GF-D8 (cell line): Measurements from ENCODE around the gene FAM184B.

Source experiments
- DNase-seq: peaks from one replicate; lab custom pipeline; 2025; lab: John Stamatoyannopoulos, UW

The FAM184B gene

DNA sequence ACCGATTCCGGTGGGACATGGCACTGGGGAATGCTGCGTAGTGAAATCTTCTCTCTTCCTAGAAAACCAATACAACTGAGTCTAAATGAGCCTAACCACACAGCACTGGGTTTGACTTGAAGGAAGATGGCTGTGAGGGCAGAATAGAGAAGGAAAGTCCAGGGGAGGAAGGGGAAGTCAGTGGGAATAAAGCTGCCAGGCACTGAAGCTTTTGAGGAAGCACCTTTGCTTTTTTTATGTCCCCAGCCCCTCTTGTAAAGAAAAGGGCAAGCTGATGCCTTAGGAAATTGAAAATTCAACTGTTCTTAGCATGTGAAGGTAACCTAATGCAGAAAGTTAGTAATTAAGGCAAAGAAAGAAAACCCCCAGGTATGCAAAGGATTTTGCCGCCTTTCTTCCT is 146.4 kb downstream of the FAM184B start:
- no peak for DNase-seq

- DNase-seq = no peak
Observed at GRCh38 chr4:17633600-17633999, 147.8 kb downstream of the FAM184B start.

GRCh38 chr4:17630228-17630627 is 151.2 kb downstream of the FAM184B start:
- DNase-seq = no peak

DNA sequence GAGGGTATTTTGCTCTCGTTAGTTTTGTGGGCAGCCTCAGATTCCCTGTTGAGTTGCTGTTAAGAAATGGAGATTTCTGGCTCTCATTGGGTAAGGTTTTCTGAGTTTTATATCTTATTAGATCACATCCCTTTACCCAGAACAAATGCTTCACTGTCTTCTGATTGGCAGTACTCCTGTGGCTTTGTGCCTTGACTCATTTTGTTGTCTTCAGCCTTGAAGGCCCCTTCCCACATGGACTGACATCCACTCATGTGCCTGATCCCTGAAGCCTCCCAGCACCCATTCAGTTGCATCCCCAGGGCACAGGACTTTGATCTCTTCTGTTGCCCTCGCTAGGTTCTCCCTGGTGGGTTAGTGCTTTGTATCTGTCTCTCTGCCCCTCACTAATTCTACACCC is 156.6 kb downstream of the FAM184B start:
- no peak for DNase-seq

GRCh38 chr4:17623451-17624001 is 157.9 kb downstream of the FAM184B start:
- no peak for DNase-seq

GRCh38 chr4:17619416-17620105 is 161.9 kb downstream of the FAM184B start:
- DNase-seq = no peak

DNA sequence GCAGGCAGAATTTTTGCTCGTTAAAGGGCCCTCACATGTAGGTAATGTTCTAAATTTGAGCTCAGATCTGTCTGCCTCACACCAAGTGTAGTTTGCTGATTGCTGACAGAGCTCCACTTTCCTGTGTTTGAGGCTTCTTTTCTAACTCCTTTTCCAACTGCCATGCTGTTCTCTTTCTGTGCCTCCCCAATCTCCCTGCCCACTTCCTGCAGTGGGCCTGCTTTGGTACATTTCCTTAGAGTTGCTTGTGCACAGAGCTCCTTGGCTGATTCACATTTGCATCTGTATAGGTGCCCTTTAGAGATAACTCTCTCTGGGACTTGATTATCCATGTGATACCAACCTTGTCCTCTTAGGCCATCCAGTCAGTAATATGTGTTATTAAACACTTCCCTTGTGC is 162.5 kb downstream of the FAM184B start:
- no peak for DNase-seq

DNA sequence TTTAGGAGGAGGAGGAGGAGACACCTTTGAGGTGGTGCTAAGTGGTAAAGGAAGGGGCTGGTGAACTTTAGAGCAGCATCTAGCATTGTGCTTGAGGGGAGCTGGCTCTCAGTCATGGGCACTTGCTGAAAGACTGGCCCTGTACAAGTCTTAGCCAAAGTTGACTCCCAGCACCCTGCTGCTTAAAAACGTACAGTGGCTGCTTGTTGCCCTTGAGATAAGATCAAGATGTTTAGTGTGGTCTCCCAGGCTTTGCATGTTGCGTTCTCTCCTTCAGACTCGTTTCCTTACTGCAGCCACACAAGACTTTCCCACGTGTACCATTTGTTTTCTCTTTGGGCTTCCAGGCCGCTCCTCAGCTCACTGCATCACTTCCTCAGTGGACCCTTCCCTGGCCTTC is 165.1 kb downstream of the FAM184B start:
- no peak for DNase-seq

DNA sequence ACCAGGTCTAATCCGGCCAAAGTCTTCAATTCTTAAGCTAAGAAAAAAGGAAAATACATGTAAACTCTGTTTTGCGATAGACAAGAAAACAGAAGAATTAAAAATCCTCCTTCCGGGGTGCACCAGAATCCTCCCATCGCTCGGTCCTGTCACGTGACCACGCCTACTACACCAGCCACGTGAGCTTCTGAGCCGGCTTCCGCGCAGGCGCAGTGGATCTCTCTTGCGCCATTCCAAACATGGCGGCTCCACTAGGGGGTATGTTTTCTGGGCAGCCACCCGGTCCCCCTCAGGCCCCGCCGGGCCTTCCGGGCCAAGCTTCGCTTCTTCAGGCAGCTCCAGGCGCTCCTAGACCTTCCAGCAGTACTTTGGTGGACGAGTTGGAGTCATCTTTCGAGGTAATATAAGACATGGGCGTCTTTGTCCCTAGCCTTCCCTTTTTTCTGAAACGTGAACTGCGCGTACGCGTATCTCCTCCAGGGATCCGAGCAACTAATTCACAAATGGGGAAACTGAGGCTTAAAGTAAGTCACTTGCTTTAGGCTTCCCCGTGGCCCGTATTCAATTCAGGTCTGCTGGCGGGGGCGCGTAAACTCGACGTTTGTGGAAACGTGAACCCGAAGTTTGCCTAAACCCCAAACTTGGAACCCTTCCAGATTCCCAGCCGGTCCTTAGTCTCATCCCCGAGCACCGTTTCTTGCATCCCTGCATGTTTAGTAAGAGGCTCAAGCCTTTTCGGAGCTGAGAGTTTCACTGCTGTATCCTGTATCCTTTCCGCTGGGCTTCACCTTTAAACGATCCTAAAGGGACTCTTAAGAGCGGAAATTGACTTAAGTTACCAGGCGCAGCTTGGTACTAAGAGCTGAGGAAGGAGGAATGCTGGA is 166.8 kb downstream of the FAM184B start, which contains the start of gene MED28:
Gene MED28 (plus strand): TSS at position 226 of the 884 bp plus-strand sequence. CDS start 14 bp downstream, at position 240.
- DNase-seq = peak; percentile 73

GRCh38 chr4:17613761-17614415 is 167.5 kb downstream of the FAM184B start:
- DNase-seq = no peak

- no peak for DNase-seq
Observed at GRCh38 chr4:17605236-17605635, 176.2 kb downstream of the FAM184B start.

- DNase-seq = no peak
Observed at GRCh38 chr4:17599826-17600225, 181.6 kb downstream of the FAM184B start.

GRCh38 chr4:17597517-17597916 is 183.9 kb downstream of the FAM184B start:
- DNase-seq = no peak

DNA sequence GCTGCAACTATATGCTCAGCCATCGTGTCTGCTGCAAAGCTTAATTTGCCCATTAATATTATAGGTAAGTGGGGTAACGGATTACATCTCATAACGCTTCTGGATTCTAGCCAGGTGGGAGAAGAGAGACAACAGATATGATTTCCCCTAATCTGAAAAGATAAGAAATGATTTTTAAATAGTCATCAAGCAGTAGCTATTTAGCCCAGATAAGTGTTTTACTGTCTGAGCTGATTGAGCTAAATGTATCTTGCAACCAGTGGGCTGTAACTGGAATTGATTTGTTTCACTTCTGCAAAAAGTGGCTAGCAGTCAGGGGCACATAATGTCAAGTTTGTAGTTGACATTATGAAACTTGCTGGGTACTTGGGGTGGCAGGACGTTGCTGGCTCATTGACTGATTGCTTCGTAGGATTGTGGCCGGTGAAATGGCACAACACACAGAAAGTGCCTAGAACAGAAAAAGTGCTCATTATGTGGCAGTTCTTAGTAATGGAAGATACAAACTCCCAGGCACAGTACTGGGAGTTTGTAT is 185.9 kb downstream of the FAM184B start:
- DNase-seq = no peak

- DNase-seq = no peak
Observed at GRCh38 chr4:17589355-17589754, 192.1 kb downstream of the FAM184B start.

DNA sequence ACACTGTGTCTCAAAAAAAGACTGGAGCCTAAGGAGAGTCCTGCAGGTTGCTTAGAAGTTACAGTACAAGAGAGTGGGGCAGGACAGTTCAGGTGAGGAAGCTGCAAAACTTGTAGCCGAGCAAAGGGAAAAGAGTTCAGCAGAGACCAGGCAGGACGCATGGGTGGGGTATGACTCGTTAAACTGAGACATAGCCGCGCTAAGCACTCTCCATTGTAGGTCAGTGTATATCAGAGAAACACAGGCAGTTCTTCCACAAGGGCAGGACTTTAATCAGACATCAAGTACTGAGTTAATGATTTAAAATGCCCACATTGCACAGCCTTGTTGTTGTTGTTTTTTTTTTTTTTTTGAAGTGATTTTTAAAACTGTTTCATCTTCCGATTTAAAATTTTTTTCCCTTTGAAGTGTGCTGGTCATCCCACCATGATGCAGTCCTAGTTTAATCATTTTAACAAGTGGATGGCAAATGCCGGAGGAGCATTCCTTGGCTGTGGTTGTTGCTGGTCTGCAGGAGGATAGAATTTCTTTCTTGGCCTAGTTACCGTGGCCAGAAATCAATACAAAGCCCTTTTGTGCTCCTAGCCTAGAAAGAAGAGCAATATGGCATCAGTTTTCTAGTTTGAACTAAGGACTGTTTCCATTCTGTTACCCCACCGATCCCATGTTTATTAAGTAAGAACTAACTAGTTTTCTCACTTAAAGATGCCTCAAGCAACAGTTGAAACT is 194.2 kb downstream of the FAM184B start:
- no peak for DNase-seq

DNA sequence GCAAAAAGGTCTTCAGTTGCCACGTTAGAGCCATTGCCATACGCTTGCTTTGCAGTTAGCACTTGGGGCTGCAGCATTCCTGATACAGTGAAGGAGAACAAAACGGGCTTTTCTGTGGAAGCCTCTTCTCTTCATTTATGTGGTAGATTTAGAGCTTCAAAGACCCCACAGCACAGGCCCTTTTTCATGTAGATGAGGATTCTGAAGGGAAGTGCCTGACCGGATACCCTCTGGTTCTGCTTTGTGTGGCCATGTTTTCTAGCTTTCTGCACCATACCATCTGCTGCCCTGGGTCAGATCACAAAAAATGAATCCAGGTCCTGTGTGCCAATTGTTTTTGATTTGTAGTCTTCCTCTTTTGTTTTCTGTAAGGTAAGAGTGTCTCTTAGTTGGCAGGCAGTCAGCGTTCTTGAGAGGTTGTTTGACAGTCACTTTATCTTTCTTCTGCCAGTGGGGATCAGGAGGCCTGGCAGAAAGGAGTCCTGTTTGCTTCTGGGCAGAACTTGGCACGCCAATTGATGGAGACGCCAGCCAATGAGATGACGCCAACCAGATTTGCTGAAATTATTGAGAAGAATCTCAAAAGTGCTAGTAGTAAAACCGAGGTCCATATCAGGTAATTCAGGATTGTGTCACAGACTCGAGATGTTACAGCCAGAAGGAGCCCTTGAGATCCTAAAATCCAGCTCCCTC is 196.8 kb downstream of the FAM184B start:
- DNase-seq = no peak

DNA sequence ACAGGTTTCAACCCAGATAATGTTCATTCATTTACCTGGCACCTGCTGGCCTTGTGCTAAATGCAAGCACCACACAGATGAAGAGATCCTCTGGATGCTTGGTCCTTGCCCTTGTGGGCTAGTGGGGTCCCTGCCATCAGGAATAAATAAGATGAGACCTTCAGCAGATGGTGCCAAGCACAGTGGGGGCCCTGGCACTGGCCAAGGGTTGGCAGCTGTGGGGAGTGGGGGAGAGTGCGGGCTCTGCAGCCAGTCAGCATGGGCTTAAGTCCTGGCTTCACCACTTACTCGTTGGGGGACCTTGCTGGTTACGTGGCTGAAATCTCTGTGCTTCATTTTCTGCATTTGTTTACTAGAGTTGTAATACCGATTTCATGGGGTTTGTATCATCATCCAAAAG is 197.5 kb downstream of the FAM184B start:
- no peak for DNase-seq

DNA sequence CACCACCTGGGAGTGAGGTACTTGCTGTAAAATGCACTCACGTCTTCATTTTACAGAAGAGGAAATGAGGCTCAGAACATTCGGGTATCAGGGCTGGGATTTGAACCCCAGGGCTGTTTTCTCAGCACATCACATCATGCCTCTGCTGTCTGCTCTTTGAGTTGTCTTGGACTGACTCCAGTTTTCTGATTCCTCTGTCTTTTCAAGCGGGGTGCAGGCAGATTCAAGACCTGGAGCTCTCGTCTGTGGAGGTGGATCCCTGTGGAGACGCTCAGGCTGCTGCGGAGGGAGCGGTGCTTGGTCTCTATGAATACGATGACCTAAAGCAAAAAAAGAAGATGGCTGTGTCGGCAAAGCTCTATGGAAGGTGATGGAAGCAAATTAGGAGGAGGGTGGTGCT is 198.1 kb downstream of the FAM184B start:
- no peak for DNase-seq

DNA sequence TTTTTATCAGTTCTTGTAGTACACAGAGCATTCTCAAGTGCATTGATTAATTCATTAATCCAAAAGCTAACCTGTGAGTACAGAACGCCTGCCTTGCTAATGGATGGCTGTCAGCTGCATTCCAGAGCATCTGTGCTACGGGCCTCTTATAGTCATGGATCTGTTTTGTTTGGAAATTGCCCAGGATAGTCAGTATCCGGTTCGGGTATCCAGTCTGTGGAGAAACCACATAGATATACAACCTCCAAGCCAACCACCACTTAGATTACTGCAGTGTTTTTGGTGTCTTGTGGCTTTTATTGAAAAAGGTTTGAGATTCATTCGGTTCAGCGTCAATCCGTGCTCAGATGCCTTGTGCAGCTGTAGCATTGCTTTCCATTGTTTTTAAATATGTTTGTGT is 200.5 kb downstream of the FAM184B start:
- no peak for DNase-seq
